ENCODE data around the gene CARD14. TPM values are rescaled to one million over a fixed set of nuclear protein-coding genes. Genes with fewer than 3 reads are reported as not detected.

CARD14 gene
- total RNA-seq, 1 experiment from 2014 or later: 2.3 TPM

DNA sequence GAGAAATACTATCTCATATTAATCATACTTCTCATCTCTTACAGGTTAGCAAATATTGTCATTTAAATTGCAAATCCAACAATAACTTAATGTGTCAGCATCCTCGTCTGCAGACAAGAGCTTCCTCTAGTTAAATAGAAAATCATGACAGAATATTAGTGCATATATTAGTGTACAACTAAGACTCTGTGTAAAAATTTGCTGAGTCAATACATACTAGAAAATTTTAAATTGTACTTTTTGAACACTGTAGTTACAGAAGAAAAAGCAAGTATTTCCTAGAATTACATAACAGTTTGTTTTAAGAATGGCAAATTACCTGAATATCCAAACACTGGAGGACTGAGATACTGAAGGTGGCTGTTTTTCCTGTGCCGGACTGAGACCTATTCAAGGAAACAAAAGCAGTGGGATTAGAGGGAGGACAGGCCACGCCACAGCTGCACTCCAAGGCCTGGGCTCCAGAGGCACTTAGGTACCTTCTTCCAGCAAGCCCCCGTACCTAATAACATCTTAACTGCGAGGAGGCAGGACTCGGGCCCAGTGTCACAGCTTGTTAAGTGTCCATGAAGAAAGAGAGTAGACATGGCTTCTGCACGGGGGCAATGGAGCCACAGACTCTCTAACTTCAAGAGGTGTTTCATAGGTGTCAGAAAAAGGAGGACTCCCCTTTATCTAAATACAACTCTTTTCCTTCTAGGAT lies 28.2 kb upstream of the CARD14 start:
- no peaks in the 10 kb centered on the region for H3K27me3 ChIP-seq (ENCODE audit: low read length)
- H2AFZ ChIP-seq (ENCODE audit: low read length): no peak overlapping the region
- DNase-seq (no peak), ATAC-seq (no peak)
- no peak overlapping the region for H3K9ac ChIP-seq (ENCODE audit: low read length)
- intact Hi-C loops (cut with micrococcal nuclease): no loop called here
- no peaks in the 10 kb centered on the region for H3F3A ChIP-seq (ENCODE audit: low read length, unreplicated experiment)
- no peak overlapping the region for H3K27ac ChIP-seq (ENCODE audit: low read length)
- H3K9me3 ChIP-seq (ENCODE audit: low read length): no peaks in the 10 kb centered on the region
- H4K20me1 ChIP-seq (ENCODE audit: low read length): peaks cover 45% of the 10 kb centered on the region
- no TSS peak for BruUV-seq (replicated peaks)
- H3K79me2 ChIP-seq (ENCODE audit: low read length): peaks cover 56% of the 10 kb centered on the region
- H3K4me3 ChIP-seq (ENCODE audit: low read length): no peak overlapping the region
- no peak overlapping the region for H3K4me2 ChIP-seq (ENCODE audit: low read length)
- H3K36me3 ChIP-seq (ENCODE audit: low read depth, low read length): peaks cover 74% of the 10 kb centered on the region
- ChIA-PET CTCF (no interaction called here), POLR2A (ENCODE audit: unreplicated experiment) (no interaction called here)
- H3K4me1 ChIP-seq (ENCODE audit: insufficient read depth, low read length): peaks cover 12% of the 10 kb centered on the region
- no peaks in the 10 kb centered on the region for H3K9me2 ChIP-seq (replicated peaks; ENCODE audit: low read length)
- TF ChIP-seq, protein P1, sequence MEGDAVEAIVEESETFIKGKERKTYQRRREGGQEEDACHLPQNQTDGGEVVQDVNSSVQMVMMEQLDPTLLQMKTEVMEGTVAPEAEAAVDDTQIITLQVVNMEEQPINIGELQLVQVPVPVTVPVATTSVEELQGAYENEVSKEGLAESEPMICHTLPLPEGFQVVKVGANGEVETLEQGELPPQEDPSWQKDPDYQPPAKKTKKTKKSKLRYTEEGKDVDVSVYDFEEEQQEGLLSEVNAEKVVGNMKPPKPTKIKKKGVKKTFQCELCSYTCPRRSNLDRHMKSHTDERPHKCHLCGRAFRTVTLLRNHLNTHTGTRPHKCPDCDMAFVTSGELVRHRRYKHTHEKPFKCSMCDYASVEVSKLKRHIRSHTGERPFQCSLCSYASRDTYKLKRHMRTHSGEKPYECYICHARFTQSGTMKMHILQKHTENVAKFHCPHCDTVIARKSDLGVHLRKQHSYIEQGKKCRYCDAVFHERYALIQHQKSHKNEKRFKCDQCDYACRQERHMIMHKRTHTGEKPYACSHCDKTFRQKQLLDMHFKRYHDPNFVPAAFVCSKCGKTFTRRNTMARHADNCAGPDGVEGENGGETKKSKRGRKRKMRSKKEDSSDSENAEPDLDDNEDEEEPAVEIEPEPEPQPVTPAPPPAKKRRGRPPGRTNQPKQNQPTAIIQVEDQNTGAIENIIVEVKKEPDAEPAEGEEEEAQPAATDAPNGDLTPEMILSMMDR (conservative IDR thresholded peaks at IDR 0.05; ENCODE audit: low read depth, low read length): no peak
- no peak for TF ChIP-seq EZH2 (IDR thresholded peaks at IDR 0.05; ENCODE audit: low read length, unreplicated experiment)
- no peak for TF ChIP-seq EZH2phosphoT487 (IDR thresholded peaks at IDR 0.05; ENCODE audit: borderline replicate concordance, low read length)

DNA sequence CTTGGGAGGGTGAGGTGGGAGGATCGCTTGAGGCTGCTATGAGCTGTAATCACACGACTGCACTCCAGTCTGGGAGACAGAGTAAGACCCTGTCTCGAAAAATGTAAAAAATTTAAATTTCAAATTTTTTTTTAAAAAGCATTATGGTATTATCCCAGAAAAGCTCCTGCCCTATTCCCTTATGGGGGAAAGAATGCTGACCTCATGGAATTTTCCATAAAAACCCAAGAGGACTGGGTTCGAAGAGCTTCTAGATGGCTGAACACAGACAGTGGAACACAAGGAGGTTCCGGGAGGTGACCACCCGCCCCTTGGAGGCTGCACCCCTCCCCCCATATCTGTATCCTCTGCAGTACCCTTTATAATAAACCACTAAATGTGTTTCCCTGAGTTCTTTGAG lies 26.9 kb upstream of the CARD14 start:
- H3K36me3 ChIP-seq (ENCODE audit: low read depth, low read length): peaks cover 61% of the 10 kb centered on the region
- H3F3A ChIP-seq (ENCODE audit: low read length, unreplicated experiment): no peaks in the 10 kb centered on the region
- no peak overlapping the region for H2AFZ ChIP-seq (ENCODE audit: low read length)
- no peak for ATAC-seq
- ChIA-PET CTCF (no interaction called here), POLR2A (ENCODE audit: unreplicated experiment) (no interaction called here)
- peaks cover 67% of the 10 kb centered on the region for H3K79me2 ChIP-seq (ENCODE audit: low read length)
- H4K20me1 ChIP-seq (ENCODE audit: low read length): peaks cover 46% of the 10 kb centered on the region
- TF ChIP-seq EZH2 (IDR thresholded peaks at IDR 0.05; ENCODE audit: low read length, unreplicated experiment) (no peak), EZH2phosphoT487 (IDR thresholded peaks at IDR 0.05; ENCODE audit: borderline replicate concordance, low read length) (no peak)
- TF ChIP-seq, protein P1 (conservative IDR thresholded peaks at IDR 0.05; ENCODE audit: low read depth, low read length): no peak
- no peak for DNase-seq
- no peaks in the 10 kb centered on the region for H3K9me3 ChIP-seq (ENCODE audit: low read length)
- no peak overlapping the region for H3K4me3 ChIP-seq (ENCODE audit: low read length)
- H3K9me2 ChIP-seq (replicated peaks; ENCODE audit: low read length): no peaks in the 10 kb centered on the region
- peaks cover 12% of the 10 kb centered on the region for H3K4me1 ChIP-seq (ENCODE audit: insufficient read depth, low read length)
- no peak overlapping the region for H3K9ac ChIP-seq (ENCODE audit: low read length)
- H3K27ac ChIP-seq (ENCODE audit: low read length): no peak overlapping the region
- no TSS peak for BruUV-seq (replicated peaks)
- no peaks in the 10 kb centered on the region for H3K27me3 ChIP-seq (ENCODE audit: low read length)
- H3K4me2 ChIP-seq (ENCODE audit: low read length): no peak overlapping the region
- intact Hi-C loops (cut with micrococcal nuclease): no loop called here

Data from PC-3 (cell line).